DND-41 (cell line): ENCODE results near the gene CDR2L.

Experiments
- ATAC-seq: fragments of 200-7000 bp; cut with Tn5 transposase; 3 replicates; pipeline ENCODE4 v1.9.1; 2021; ENCODE audit warnings: low read depth; ENCODE audit not compliant: insufficient read depth
- DNase-seq: peaks from one replicate; pipeline ENCODE4 v3.0.0-alpha.2; 2020
- H2AFZ ChIP-seq: 2 replicates; pipeline ENCODE4 v1.6.0; 2012; ENCODE audit warnings: low read depth, low read length
- H3K27ac ChIP-seq: 2 replicates; pipeline ENCODE4 v1.5.1; 2012; ENCODE audit warnings: low read length, inconsistent platforms
- H3K27me3 ChIP-seq: fragments of 200-600 bp; sonication (generic); 2 replicates; pipeline ENCODE4 v1.6.0; 2012; ENCODE audit warnings: low read length, mild to moderate bottlenecking, inconsistent platforms; ENCODE audit not compliant: insufficient read depth, poor library complexity
- H3K36me3 ChIP-seq: 2 replicates; pipeline ENCODE4 v1.5.1; 2012; ENCODE audit warnings: low read length, inconsistent platforms; ENCODE audit not compliant: insufficient read depth
- H3K4me1 ChIP-seq: 2 replicates; pipeline ENCODE4 v1.5.1; 2012; ENCODE audit warnings: mild to moderate bottlenecking, low read length; ENCODE audit not compliant: insufficient read depth
- H3K4me2 ChIP-seq: 2 replicates; pipeline ENCODE4 v1.6.0; 2012; ENCODE audit warnings: mild to moderate bottlenecking, moderate library complexity, low read length, inconsistent platforms; ENCODE audit not compliant: insufficient read depth
- H3K4me3 ChIP-seq, 2 experiments: fragments of 200-600 bp in 1 of 2; shearing (Covaris generic) in 1 of 2; 2 replicates each; pipeline ENCODE4 v1.5.1; 2012 to 2016; ENCODE audit warnings: inconsistent platforms in 2 of 2, low read length in 2 of 2, mild to moderate bottlenecking in 2 of 2, low read depth in 1 of 2, moderate library complexity in 1 of 2
- H3K79me2 ChIP-seq: 2 replicates; pipeline ENCODE4 v1.6.0; 2012; ENCODE audit warnings: low read length, inconsistent platforms; ENCODE audit not compliant: insufficient read depth
- H3K9ac ChIP-seq: 2 replicates; pipeline ENCODE4 v1.6.0; 2012; ENCODE audit warnings: low read depth, mild to moderate bottlenecking, inconsistent platforms, low read length, moderate library complexity
- H3K9me3 ChIP-seq: 2 replicates; pipeline ENCODE4 v1.5.1; 2012; ENCODE audit warnings: low read length, moderate library complexity, mild to moderate bottlenecking, inconsistent platforms; ENCODE audit not compliant: insufficient read depth, severe bottlenecking
- H4K20me1 ChIP-seq: 2 replicates; pipeline ENCODE4 v1.6.0; 2012; ENCODE audit warnings: low read length; ENCODE audit not compliant: insufficient read depth
- CTCF ChIP-seq: IDR thresholded peaks from 2 replicates; pipeline ENCODE4 v1.5.1; 2012; ENCODE audit warnings: borderline replicate concordance, low read length, moderate library complexity, mild to moderate bottlenecking; ENCODE audit not compliant: poor library complexity, severe bottlenecking; ENCODE audit errors: extremely low read depth
- EZH2 ChIP-seq: IDR thresholded peaks from 3 replicates; pipeline ENCODE4 v1.6.1; 2012; ENCODE audit warnings: borderline replicate concordance, low read depth, mild to moderate bottlenecking, moderate library complexity, low read length, inconsistent platforms; ENCODE audit not compliant: severe bottlenecking

The CDR2L gene

DNA sequence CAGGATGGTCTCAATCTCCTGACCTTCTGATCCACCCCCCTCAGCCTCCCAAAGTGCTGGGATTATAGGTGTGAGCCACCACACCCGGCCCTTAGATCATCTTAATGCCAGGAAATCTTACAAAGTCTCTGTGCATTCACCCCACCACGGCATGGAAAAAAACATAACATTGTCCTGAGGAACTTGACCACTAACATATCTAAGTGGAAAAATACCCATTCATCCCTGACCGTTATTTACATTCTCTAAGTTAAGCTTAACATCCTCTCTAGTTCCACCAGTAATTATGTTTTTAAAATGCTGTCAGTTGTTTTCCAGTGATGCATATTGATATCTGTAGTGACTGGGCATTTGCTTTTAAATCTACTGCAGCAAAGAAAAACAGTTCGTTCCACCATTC is 11.5 kb upstream of the CDR2L start:
- H3K36me3 ChIP-seq = no peaks in the 10 kb centered on the region
- peaks cover 12% of the 10 kb centered on the region for H3K27me3 ChIP-seq
- peaks cover 14% of the 10 kb centered on the region for H3K4me1 ChIP-seq
- no peaks in the 10 kb centered on the region for H3K79me2 ChIP-seq
- H2AFZ ChIP-seq = no peak overlapping the region
- H3K4me2 ChIP-seq = no peak overlapping the region
- TF ChIP-seq EZH2 (no peak), CTCF (no peak)
- H3K4me3 ChIP-seq = no peak overlapping the region
- DNase-seq = no peak
- no peak for ATAC-seq
- peaks cover 8% of the 10 kb centered on the region; the same call in 1 of the 2 replicates for H4K20me1 ChIP-seq
- no peak overlapping the region for H3K27ac ChIP-seq
- no peaks in the 10 kb centered on the region for H3K9me3 ChIP-seq
- no peak overlapping the region for H3K9ac ChIP-seq

- Histone ChIP-seq H3K4me3 (no peak overlapping the region), H3K4me1 (peaks cover 26% of the 10 kb centered on the region), H3K27ac (no peak overlapping the region), H3K79me2 (no peaks in the 10 kb centered on the region), H3K27me3 (peaks cover 16% of the 10 kb centered on the region), H3K36me3 (no peaks in the 10 kb centered on the region), H2AFZ (no peak overlapping the region), H3K9me3 (no peaks in the 10 kb centered on the region), H3K9ac (no peak overlapping the region), H4K20me1 (no peaks in the 10 kb centered on the region), H3K4me2 (no peak overlapping the region)
- TF ChIP-seq EZH2 (no peak), CTCF (no peak)
- DNase-seq (no peak), ATAC-seq (no peak)
Measured at GRCh38 chr17:74977802-74978201, 9.6 kb upstream of the CDR2L start.

DNA sequence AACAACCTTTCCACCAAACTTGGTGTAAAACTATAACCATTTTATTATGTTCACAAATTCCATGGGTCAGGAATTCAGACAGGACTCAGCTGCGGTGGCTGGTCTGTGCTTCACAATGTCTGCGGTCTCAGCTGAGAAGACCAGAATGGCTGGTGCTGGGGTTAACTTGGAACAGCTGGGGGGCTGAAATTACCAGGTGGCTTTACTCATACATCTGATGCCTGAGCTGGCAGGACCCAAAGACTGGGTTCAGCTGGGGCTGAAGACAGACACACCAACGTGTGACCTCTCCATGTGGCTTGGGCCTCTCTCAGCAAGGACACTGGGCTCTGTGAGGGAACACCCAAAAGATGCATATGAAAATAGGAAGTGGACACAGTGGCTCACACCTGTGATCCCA is 9.2 kb upstream of the CDR2L start:
- Histone ChIP-seq H3K79me2 (no peaks in the 10 kb centered on the region), H4K20me1 (no peaks in the 10 kb centered on the region), H3K4me2 (no peak overlapping the region), H3K4me3 (no peak overlapping the region), H3K36me3 (no peaks in the 10 kb centered on the region), H3K9me3 (no peaks in the 10 kb centered on the region), H3K9ac (no peak overlapping the region), H2AFZ (no peak overlapping the region), H3K27me3 (peaks cover 12% of the 10 kb centered on the region), H3K4me1 (peaks cover 22% of the 10 kb centered on the region), H3K27ac (no peak overlapping the region)
- no peak for ATAC-seq
- DNase-seq = no peak
- TF ChIP-seq EZH2 = no peak
- no peak for TF ChIP-seq CTCF
